Measurements from ENCODE around the gene CGAS.

The CGAS gene

DNA sequence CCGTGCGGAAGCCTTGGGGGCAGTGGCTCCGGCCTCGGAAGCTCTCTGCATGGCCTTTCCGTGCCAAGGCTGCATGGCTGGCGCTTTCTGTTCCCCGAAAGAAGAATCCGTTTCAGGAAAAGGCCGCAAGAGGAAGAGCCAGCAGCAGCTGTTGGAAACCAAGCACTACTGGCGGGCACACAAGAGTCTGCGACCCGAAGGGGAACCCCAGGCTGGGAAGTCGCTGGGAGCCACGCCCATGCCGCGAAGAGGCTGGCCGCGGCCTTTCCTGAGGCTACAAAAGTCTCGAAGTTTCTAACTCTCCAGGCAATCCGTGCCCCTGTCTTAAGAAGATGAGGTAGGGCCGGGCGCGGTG, at the start of gene CGAS:
Gene CGAS, minus strand, starts transcription at position 191 of the 355 bp plus-strand sequence. Its CDS starts 116 bp downstream, at position 75.
- peak within 1 kb of the TSS; percentile 80 for H3K4me2 ChIP-seq (ENCODE audit: low read length)
- no peaks in the 10 kb centered on the region for H3K79me2 ChIP-seq (ENCODE audit: low read length)

DNA sequence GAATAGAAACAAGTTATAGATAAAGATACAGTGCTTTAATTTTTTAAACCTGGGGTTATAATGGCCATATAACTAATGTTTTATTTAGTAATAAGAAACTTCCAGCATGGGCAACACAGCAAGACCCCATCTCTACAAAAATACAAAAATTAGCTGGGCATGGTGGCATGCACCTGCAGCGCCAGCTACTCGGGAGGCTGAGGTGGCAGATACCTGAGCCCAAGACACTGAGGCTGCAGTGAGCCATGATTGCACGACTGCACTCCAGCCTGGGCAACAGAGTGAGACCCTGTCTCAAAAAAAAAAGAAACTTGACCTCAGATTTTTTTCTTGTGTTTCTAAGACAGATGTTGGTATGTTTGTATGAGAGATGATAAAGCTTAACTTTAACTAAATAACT, 45.8 kb upstream of the CGAS start:
- H3K36me3 ChIP-seq (replicated peaks; ENCODE audit: low read depth, low read length) = peaks cover 41% of the 10 kb centered on the region
- no peaks in the 10 kb centered on the region for H3K9me3 ChIP-seq (ENCODE audit: insufficient read depth, low read length)
- no peaks in the 10 kb centered on the region for H4K20me1 ChIP-seq (ENCODE audit: insufficient read depth, low read length)
- H3K9ac ChIP-seq (ENCODE audit: low read length) = no peak overlapping the region
- no peak overlapping the region for H3K27ac ChIP-seq (ENCODE audit: low read length)
- no peaks in the 10 kb centered on the region for H3K27me3 ChIP-seq (ENCODE audit: low read depth, low read length)
- no peaks in the 10 kb centered on the region for H3K79me2 ChIP-seq (ENCODE audit: low read length)
- no peak overlapping the region for H3K4me3 ChIP-seq (ENCODE audit: low read length)
- no peak for TF ChIP-seq EZH2phosphoT487 (IDR thresholded peaks at IDR 0.05; ENCODE audit: low read depth)
- TF ChIP-seq, protein P1, sequence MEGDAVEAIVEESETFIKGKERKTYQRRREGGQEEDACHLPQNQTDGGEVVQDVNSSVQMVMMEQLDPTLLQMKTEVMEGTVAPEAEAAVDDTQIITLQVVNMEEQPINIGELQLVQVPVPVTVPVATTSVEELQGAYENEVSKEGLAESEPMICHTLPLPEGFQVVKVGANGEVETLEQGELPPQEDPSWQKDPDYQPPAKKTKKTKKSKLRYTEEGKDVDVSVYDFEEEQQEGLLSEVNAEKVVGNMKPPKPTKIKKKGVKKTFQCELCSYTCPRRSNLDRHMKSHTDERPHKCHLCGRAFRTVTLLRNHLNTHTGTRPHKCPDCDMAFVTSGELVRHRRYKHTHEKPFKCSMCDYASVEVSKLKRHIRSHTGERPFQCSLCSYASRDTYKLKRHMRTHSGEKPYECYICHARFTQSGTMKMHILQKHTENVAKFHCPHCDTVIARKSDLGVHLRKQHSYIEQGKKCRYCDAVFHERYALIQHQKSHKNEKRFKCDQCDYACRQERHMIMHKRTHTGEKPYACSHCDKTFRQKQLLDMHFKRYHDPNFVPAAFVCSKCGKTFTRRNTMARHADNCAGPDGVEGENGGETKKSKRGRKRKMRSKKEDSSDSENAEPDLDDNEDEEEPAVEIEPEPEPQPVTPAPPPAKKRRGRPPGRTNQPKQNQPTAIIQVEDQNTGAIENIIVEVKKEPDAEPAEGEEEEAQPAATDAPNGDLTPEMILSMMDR (IDR thresholded peaks at IDR 0.05; ENCODE audit: low read depth, low read length) = no peak
- H2AFZ ChIP-seq (ENCODE audit: low read depth, low read length) = no peak overlapping the region
- no peaks in the 10 kb centered on the region for H3K4me1 ChIP-seq (ENCODE audit: low read length)
- H3K4me2 ChIP-seq (ENCODE audit: low read length) = no peak overlapping the region

More for the DNA sequence above, at the start of gene CGAS:
- Histone ChIP-seq H3K4me1 (ENCODE audit: low read length) (peaks cover 10% of the 10 kb centered on the region), H4K20me1 (ENCODE audit: insufficient read depth, low read length) (no peaks in the 10 kb centered on the region), H3K9me3 (ENCODE audit: insufficient read depth, low read length) (no peaks in the 10 kb centered on the region), H3K27ac (ENCODE audit: low read length) (no peak within 1 kb of the TSS), H2AFZ (ENCODE audit: low read depth, low read length) (peak within 1 kb of the TSS; percentile 86), H3K36me3 (replicated peaks; ENCODE audit: low read depth, low read length) (no peaks in the 10 kb centered on the region), H3K4me3 (ENCODE audit: low read length) (peak within 1 kb of the TSS; percentile 72), H3K9ac (ENCODE audit: low read length) (peak within 1 kb of the TSS; percentile 25; the same call in 1 of the 2 replicates), H3K27me3 (ENCODE audit: low read depth, low read length) (peaks cover 21% of the 10 kb centered on the region; the same call in 1 of the 2 replicates)
- TF ChIP-seq, protein P1 (IDR thresholded peaks at IDR 0.05; ENCODE audit: low read depth, low read length) = no peak

DNA sequence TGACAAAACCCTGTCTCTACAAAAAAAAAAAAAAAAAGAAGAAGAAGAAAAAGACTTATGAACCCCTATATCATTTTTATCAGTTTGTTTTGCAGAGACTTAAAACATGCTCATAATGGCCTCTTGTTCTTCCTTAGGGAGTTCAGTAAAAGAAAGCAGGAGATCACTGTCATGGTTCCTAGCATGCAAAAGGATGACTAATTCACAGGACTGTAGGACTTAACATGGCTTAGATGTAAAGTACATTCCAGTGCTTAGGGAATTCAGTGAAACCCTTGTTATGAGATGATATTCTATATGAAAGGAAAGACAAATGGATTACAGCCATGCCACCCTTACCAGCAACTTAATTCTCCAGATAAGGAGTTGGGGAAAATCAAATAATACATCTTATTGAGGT, 39.3 kb upstream of the CGAS start:
- Histone ChIP-seq H2AFZ (ENCODE audit: low read depth, low read length) (no peak overlapping the region), H3K9ac (ENCODE audit: low read length) (no peak overlapping the region), H3K27me3 (ENCODE audit: low read depth, low read length) (no peaks in the 10 kb centered on the region), H3K27ac (ENCODE audit: low read length) (no peak overlapping the region), H3K79me2 (ENCODE audit: low read length) (no peaks in the 10 kb centered on the region), H3K4me1 (ENCODE audit: low read length) (no peaks in the 10 kb centered on the region), H3K9me3 (ENCODE audit: insufficient read depth, low read length) (no peaks in the 10 kb centered on the region), H4K20me1 (ENCODE audit: insufficient read depth, low read length) (no peaks in the 10 kb centered on the region), H3K4me2 (ENCODE audit: low read length) (no peak overlapping the region), H3K4me3 (ENCODE audit: low read length) (no peak overlapping the region), H3K36me3 (replicated peaks; ENCODE audit: low read depth, low read length) (peaks cover 47% of the 10 kb centered on the region)
- TF ChIP-seq, protein P1 (IDR thresholded peaks at IDR 0.05; ENCODE audit: low read depth, low read length) = no peak
- TF ChIP-seq EZH2phosphoT487 (IDR thresholded peaks at IDR 0.05; ENCODE audit: low read depth) = no peak

DNA sequence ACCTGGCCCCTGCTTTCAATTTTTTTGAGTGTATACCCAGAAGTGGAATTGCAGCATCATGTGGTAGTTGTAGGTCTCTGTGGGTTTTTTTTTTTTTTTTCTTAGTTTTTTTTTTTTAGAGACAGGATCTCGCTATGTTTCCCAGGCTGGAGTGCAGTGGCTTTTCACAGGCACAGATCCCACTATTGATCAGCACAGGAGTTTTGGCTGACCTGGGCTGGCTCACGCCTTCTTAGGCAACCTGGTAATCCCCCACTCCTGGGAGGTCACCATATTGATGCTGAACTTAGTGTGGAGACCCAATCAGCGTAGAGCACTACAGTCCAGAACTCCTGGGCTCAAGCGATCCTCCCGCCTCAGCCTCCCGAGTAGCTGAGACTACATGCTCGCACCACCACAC, 35.4 kb upstream of the CGAS start:
- Histone ChIP-seq H4K20me1 (ENCODE audit: insufficient read depth, low read length) (no peaks in the 10 kb centered on the region), H3K4me1 (ENCODE audit: low read length) (no peaks in the 10 kb centered on the region), H2AFZ (ENCODE audit: low read depth, low read length) (no peak overlapping the region), H3K27ac (ENCODE audit: low read length) (no peak overlapping the region), H3K36me3 (replicated peaks; ENCODE audit: low read depth, low read length) (peaks cover 52% of the 10 kb centered on the region), H3K4me3 (ENCODE audit: low read length) (no peak overlapping the region), H3K9me3 (ENCODE audit: insufficient read depth, low read length) (no peaks in the 10 kb centered on the region), H3K9ac (ENCODE audit: low read length) (no peak overlapping the region), H3K27me3 (ENCODE audit: low read depth, low read length) (no peaks in the 10 kb centered on the region), H3K4me2 (ENCODE audit: low read length) (no peak overlapping the region), H3K79me2 (ENCODE audit: low read length) (no peaks in the 10 kb centered on the region)
- TF ChIP-seq, protein P1 (IDR thresholded peaks at IDR 0.05; ENCODE audit: low read depth, low read length) = no peak
- TF ChIP-seq EZH2phosphoT487 (IDR thresholded peaks at IDR 0.05; ENCODE audit: low read depth) = no peak
